ENCODE data around the gene CABCOCO1. TPM values are rescaled to one million over a fixed set of nuclear protein-coding genes. Genes with fewer than 3 reads are reported as not detected.

Gene CABCOCO1
- total and polyA plus RNA-seq, 10 of the 15 experiments (the other 5 are each of a cell fraction or from before 2014, with no cell fraction given) = not detected

DNA sequence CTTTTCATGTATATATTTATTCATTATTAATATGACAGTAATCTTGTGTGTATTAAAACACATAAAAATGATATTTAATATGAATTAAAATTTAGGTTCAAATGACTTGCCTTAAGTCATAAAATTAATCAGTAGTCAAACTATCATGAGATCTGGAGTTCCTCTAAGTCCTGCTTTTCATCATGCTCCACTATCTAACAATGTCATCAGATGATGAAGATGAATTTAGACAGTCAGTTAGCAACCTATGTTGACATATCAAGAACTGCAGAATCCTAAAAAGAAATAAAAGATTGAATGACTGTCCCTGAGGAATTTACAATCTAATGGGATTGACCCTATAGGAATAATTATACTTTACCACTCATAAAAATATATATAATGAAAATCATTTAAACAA is 7.1 kb downstream of the CABCOCO1 start:
- Histone ChIP-seq H3K9ac (ENCODE audit: control insufficient read depth, insufficient read depth, low read length) (no peak overlapping the region), H3K36me3 (ENCODE audit: control insufficient read depth in 2 of 2, insufficient read depth in 2 of 2, low read length in 1 of 2) (no peaks in the 10 kb centered on the region), H3K27ac (ENCODE audit: control insufficient read depth, insufficient read depth) (no peak overlapping the region), H3K79me2 (ENCODE audit: control insufficient read depth, insufficient read depth, low read length) (no peaks in the 10 kb centered on the region), H3K4me3 (no peak overlapping the region), H4K20me1 (ENCODE audit: control insufficient read depth, insufficient read depth) (no peaks in the 10 kb centered on the region), H3K9me3 (replicated peaks; ENCODE audit: control insufficient read depth, insufficient read depth, low read length) (no peaks in the 10 kb centered on the region), H3K27me3 (replicated peaks in 1 of 2; ENCODE audit: control insufficient read depth in 2 of 2, insufficient read depth in 2 of 2, low read length in 1 of 2) (no peaks in the 10 kb centered on the region), H3K4me2 (ENCODE audit: control insufficient read depth, insufficient read depth) (no peak overlapping the region), H2AFZ (ENCODE audit: control insufficient read depth, low read depth, low read length) (no peak overlapping the region), H3K4me1 (ENCODE audit: control insufficient read depth, insufficient read depth, low read length) (no peaks in the 10 kb centered on the region)
- RAD21 ChIA-PET (ENCODE audit: unreplicated experiment) = no interaction called here
- SMC1A ChIA-PET (ENCODE audit: uncharacterized antibody, unreplicated experiment) = no interaction called here
- TF ChIP-seq TCF3 (IDR thresholded peaks at IDR 0.05; ENCODE audit: borderline replicate concordance, insufficient read depth, low read depth, low read length) = no peak
- TF ChIP-seq, protein P1, sequence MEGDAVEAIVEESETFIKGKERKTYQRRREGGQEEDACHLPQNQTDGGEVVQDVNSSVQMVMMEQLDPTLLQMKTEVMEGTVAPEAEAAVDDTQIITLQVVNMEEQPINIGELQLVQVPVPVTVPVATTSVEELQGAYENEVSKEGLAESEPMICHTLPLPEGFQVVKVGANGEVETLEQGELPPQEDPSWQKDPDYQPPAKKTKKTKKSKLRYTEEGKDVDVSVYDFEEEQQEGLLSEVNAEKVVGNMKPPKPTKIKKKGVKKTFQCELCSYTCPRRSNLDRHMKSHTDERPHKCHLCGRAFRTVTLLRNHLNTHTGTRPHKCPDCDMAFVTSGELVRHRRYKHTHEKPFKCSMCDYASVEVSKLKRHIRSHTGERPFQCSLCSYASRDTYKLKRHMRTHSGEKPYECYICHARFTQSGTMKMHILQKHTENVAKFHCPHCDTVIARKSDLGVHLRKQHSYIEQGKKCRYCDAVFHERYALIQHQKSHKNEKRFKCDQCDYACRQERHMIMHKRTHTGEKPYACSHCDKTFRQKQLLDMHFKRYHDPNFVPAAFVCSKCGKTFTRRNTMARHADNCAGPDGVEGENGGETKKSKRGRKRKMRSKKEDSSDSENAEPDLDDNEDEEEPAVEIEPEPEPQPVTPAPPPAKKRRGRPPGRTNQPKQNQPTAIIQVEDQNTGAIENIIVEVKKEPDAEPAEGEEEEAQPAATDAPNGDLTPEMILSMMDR (IDR thresholded peaks at IDR 0.05 in 2 of 3, conservative IDR thresholded peaks at IDR 0.05 in 1 of 3; ENCODE audit: control insufficient read depth in 2 of 3, extremely low read depth in 1 of 3, insufficient read depth in 1 of 3, low read depth in 3 of 3, low read length in 3 of 3) = no peak
- TF ChIP-seq JUNB (IDR thresholded peaks at IDR 0.05) = no peak
- no peak for TF ChIP-seq SPI1 (IDR thresholded peaks at IDR 0.05; ENCODE audit: borderline replicate concordance, insufficient read depth, low read depth, low read length)
- TF ChIP-seq TARDBP (IDR thresholded peaks at IDR 0.05; ENCODE audit: borderline replicate concordance) = no peak
- no peak for TF ChIP-seq FOS (IDR thresholded peaks at IDR 0.05; ENCODE audit: borderline replicate concordance, extremely low read depth, insufficient read length)
- no peak for TF ChIP-seq KAT2A (conservative IDR thresholded peaks at IDR 0.05; ENCODE audit: control insufficient read depth, low read depth, low read length)
- TF ChIP-seq, protein P2, sequence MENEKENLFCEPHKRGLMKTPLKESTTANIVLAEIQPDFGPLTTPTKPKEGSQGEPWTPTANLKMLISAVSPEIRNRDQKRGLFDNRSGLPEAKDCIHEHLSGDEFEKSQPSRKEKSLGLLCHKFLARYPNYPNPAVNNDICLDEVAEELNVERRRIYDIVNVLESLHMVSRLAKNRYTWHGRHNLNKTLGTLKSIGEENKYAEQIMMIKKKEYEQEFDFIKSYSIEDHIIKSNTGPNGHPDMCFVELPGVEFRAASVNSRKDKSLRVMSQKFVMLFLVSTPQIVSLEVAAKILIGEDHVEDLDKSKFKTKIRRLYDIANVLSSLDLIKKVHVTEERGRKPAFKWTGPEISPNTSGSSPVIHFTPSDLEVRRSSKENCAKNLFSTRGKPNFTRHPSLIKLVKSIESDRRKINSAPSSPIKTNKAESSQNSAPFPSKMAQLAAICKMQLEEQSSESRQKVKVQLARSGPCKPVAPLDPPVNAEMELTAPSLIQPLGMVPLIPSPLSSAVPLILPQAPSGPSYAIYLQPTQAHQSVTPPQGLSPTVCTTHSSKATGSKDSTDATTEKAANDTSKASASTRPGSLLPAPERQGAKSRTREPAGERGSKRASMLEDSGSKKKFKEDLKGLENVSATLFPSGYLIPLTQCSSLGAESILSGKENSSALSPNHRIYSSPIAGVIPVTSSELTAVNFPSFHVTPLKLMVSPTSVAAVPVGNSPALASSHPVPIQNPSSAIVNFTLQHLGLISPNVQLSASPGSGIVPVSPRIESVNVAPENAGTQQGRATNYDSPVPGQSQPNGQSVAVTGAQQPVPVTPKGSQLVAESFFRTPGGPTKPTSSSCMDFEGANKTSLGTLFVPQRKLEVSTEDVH (IDR thresholded peaks at IDR 0.05; ENCODE audit: low read depth, partially characterized antibody) = no peak
- TF ChIP-seq LARP7 (IDR thresholded peaks at IDR 0.05) = no peak
- TF ChIP-seq SP1 (IDR thresholded peaks at IDR 0.05; ENCODE audit: low read depth, low read length) = no peak
- no peak for TF ChIP-seq CBFB (IDR thresholded peaks at IDR 0.05; ENCODE audit: low read depth)
- no peak for DNase-seq (ENCODE audit: low read depth, low spot score)
- in situ Hi-C loops (cut with MboI) = no loop called here
- POLR2A ChIA-PET = no interaction called here
- CTCF ChIA-PET = no interaction called here
- no peak for ATAC-seq
- no peak for FAIRE-seq
- intact Hi-C loops (cut with micrococcal nuclease; ENCODE audit: unreplicated experiment) = no loop called here
- BruUV-seq (replicated peaks) = no TSS peak
